Measurements from ENCODE around the gene SPIRE1.
"Not testable (repeated sequence)": the region's sequence is repeated elsewhere in the genome, so short reads cannot be mapped to it uniquely, and the experiment has no call there.

Gene SPIRE1

DNA sequence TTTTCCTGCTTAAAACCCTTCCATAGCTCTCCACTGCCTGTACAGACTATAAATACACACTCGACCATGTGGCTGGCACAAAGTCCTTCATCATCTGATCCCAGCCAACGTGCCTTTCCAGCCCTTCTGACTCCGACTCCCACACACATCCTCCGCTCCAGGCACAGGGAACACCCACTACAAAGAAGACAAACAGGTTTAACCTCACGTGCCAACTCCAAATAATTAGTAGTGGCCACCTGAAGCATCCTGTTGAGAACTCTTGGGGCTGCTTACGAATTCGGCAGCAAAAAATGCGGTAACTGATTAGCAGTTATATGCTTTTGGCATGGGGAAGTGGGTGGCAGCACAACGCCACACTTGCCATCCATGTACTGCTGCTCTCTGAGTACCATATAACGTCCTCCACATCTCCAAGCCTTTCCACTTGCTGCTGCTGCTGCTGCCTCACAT is 12.1 kb downstream of the SPIRE1 start:
- DNase-seq = no peak

- no peak for DNase-seq
Observed at GRCh38 chr18:12645254-12645653, 12.7 kb downstream of the SPIRE1 start.

- not testable (repeated sequence) for DNase-seq
Observed at GRCh38 chr18:12643756-12644155, 14.2 kb downstream of the SPIRE1 start.

GRCh38 chr18:12640881-12641200 is 17.1 kb downstream of the SPIRE1 start:
- no peak for DNase-seq

DNA sequence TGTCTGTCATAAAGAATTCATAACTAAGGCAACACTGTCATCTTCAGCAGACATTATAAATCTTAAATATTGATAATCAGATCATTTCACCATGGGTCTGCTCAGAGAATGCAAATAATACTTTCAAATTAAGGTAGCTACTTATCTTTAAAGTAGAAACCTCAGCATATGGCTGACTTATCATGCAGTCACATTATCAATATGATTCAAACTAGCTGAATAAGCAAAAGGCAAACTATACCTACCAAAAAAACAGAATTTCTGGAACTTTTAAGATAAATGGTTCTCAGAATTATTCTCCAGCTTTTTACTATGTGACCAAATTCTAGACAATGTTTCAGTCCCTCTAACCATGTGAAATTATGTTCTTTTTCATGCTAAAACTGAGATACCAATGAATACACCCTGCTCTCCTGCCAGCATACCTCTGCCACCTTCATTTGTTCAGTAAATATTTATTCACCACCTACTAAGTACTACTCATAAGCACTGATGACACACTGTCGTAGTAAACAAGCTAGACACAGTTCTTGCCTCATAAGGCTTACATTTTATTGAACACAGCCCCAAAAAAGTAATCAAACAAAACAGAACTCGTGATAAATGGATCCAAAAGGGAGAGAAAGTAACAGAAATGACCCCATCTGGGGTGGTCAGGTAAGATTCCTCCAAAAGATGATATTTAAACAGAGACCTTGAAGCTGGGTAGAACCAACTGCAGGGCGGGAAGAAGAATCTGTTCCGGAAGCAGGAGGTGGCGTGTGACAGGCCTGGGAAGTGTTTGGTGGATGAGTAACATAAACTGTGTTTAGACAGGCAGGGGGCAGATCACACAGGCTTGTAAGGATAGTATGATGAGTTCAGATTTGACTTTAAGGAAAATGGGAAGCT is 17.7 kb downstream of the SPIRE1 start:
- no peak for DNase-seq

DNA sequence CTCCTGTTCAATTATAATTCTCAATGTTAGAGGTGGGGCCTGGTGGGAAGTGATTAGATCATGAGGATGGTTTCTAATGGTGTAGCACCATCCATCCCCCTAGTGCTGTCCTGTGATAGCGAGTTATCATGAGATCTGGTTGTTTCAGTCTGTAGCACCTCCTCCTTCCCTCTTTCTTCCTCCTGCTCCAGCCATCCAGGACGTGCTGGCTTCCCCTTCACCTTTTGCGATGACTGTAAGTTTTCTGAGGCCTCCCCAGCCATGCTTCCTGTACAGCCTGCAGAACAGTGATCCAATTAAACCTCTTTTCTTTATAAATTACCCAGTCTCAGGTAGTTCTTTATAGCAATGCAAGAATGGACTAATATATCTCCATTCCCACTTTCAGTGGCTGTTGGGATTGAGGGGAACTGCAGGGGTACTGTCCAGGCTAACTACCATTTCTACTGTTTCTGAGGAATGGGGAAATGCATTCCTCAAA is 19.2 kb downstream of the SPIRE1 start:
- DNase-seq = no peak

DNA sequence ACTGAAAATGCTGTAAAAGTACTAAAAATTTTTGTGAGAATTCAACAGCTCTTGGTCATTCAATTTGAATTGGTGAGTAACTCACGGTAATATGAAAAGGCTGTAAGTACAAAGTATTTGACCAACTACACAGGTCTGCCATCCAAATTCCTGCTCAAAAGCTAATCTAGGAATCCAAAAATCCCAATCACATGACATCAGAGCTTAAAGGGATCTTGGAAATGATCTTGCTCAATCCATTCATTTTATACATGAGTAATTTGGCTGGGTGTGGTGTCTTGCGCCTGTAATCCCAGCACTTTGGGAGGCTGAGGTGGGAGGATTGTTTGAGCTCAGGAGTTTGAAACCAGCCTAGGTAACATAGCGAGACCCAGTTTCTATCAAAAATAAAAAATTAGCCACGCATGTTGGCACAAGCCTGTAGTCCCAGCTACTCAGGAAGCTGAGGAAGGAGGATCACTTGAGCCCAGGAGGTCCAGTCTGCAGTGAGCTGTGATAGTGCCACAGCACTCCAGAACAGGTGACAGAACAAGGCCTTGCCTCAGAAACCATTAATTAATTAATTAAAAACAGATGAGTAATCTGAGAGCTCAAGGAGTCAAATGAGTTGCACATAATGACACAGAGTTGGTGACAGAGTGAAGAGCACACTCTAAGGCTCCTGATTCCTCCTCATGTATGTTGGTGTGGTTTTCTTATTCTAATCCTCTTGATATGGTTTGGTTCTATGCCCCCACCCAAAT is 19.8 kb downstream of the SPIRE1 start:
- no peak for DNase-seq

- no peak for DNase-seq
Observed at GRCh38 chr18:12637393-12637792, 20.5 kb downstream of the SPIRE1 start.

DNA sequence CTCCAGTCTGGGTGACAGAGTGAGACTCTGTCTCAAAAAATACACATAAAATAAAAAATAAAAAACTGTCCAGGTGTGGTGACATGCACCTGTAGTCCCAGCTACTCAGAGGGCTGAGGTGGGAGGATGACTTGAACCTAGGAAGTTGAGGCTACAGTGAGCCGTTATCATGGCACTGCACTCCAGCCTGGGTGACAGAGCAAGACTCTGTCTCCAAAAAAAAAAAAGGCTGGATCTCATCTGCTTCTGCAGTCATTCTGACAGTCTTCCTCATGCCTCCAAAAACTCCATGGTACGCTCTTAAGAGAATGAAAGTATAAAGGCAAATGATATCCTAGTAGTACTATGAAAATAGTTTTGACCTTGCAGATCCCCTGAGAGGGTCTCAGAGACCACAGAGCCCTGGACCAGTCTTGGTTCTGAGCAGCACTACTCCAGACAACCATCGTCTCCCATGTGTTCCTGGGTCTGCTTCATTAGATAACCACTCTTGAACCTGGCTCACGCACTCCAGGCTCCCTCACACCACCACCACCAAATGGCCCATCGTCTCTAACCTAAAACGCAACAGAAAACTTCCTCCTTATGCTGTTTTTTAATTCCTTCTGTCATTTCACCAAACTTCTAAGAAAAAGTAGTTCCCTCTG is 26.0 kb downstream of the SPIRE1 start:
- no peak for DNase-seq

DNA sequence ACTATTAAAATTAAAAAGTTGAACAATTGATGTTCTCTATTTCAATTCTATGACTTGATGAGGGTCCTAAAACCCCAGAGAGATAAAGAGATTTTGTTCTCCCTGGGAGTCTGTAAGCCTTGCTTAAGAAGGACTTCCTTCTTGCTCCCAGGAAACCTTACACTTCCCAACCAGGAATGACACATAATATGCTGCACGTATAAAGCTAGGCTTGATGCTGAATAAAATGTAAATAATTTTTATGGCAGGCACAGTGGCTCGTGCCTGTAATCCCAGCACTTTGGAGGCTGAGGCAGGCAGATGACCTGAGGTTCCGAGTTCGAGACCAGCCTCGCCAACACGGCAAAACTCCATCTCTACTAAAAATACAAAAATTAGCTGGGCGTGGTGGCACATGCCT is 27.8 kb downstream of the SPIRE1 start:
- no peak for DNase-seq

DNA sequence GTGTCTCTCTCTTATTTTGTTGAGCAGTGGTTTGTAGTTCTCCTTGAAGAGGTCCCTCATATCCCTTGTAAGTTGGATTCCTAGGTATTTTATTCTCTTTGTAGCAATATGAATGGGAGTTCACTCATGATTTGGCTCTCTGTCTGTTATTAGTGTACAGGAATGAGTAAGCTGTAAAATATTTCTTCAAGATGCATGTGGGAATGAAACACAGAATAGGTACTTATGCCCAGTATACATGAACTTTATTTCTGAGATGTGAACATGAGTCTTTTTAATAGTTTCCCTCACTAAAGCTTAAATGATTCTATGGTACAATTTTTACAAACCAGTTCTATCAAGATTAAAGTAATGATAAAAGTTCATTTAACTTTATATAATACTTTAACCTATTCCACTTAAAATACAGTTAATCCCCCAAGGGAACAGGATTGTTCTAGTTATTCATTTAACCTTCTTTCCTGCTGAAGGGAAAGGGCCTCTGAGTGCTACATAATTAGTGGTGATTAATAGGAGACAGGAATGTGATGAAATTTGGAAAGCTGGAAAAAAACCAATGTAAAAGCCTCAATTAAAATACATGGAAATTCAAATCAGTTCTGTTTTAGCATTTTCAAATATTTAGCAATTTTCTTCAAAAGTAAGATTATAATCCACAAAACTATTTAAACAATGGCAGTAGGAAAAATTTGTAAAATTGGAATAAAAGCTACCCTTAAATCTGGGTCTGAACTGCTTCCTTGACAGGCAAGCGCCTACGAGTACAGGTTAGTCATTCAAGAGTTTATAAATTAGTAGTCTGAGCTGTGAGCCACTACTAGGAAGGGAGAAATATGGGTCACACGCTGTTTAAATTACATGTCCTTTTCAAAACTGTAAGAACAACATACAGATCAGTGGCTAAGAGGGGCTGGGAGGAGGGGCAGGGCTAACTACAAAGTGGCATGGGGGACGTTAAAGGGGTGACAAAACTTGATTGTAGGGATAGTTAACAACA is 28.9 kb downstream of the SPIRE1 start:
- no peak for DNase-seq

DNA sequence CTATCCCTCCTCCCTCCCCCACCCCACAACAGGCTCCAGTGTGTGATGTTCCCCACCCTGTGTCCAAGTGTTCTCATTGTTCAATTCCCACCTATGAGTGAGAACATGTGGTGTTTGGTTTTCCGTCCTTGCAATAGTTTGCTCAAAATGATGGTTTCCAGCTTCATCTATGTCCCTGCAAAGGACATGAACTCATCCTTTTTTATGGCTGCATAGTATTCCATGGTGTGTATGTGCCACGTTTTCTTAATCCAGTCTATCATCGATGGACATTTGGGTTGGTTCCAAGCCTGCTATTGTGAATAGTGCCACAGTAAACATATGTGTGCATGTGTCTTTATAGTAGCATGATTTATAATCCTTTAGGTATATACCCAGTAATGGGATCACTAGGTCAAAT is 30.7 kb downstream of the SPIRE1 start:
- DNase-seq = not testable (repeated sequence)

- DNase-seq = no peak
Observed at GRCh38 chr18:12625241-12625640, 32.7 kb downstream of the SPIRE1 start.

GRCh38 chr18:12621742-12622306 is 36.1 kb downstream of the SPIRE1 start:
- DNase-seq = no peak

DNA sequence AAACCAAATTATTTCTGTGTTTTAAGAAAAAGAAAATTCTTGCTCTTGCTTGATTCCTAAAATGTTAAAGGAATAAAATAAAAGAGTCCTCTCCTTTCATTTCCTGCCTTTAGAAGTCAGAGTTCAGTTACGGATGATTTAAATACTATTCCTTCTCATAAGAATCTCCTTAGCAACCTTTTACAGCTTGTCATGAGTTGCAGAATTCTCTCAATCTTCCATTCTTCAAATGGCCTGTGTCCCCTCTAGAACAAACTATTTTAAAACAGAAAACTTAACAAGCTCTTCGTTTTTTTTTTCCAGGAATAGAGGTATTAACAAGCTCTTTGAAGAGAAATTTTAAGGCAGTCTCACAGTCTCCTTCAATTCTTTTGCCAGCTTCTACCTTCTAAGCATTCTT is 42.2 kb downstream of the SPIRE1 start:
- no peak for DNase-seq

DNA sequence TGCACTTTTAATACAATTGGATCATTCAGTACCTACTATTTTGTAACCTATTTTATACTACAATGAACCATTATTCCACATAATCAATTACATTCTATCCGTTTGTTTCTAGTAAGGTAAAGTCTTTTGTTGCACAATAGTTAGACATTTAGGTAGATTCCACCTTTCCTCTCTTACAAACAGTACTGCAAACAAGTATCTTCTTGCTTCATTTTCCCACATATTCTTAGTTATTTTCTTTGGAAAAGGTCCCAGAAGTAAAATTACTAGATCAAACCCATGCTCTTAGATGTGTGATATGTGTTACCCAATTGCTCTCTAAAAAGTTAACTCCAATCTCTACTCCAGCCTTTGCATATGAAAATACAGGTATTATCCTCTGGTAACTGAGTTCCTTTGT is 49.6 kb downstream of the SPIRE1 start:
- DNase-seq = no peak

- no peak for DNase-seq
Observed at GRCh38 chr18:12606592-12607315, 51.2 kb downstream of the SPIRE1 start.

- DNase-seq = no peak
Observed at GRCh38 chr18:12604445-12605007, 53.4 kb downstream of the SPIRE1 start.

GRCh38 chr18:12599966-12600365 is 57.9 kb downstream of the SPIRE1 start:
- no peak for DNase-seq

DNA sequence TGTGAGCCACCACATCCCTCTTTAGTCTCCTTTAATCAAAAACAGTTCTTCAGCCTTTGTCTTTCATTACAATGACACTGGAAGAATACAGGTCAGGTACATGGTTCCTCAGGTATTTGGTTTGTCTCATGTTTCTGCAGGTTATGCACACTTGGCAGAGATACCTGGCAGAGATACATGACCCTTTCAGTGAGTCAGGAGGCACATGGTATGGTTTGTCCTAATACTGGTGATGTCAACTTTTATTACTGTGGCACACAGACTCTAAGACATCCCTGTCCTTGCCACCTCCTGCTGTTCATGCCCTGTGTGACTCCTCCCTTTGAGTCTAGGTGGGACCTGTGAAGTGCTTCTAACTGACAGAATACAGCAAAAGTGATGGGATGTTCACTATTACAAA is 58.4 kb downstream of the SPIRE1 start:
- no peak for DNase-seq
